Ascending aorta (tissue), 2 donors: ENCODE results near the gene TRPM3. TPM values are rescaled to one million over a fixed set of nuclear protein-coding genes. Genes with fewer than 3 reads are reported as not detected.

Experiments used
- DNase-seq, 2 donors: peaks; one replicate each; pipeline ENCODE4 v3.0.0-alpha.2; 2019; ENCODE audit warnings: low spot score in 2 of 2
- H3K27ac ChIP-seq, 2 donors: fragments of 200-600 bp; sonication (generic); one replicate each; pipeline ENCODE4 v1.5.1; 2016 to 2017; ENCODE audit warnings: mild to moderate bottlenecking in 1 of 2
- H3K27me3 ChIP-seq: fragments of 200-600 bp; sonication (generic); one replicate; pipeline ENCODE4 v1.5.1; 2017
- H3K36me3 ChIP-seq, 2 donors: fragments of 200-600 bp; sonication (generic); one replicate each; pipeline ENCODE4 v1.5.1; 2016
- H3K4me1 ChIP-seq, 2 donors: fragments of 200-600 bp; sonication (generic); one replicate each; pipeline ENCODE4 v1.5.1; 2016 to 2017; ENCODE audit warnings: mild to moderate bottlenecking in 1 of 2
- H3K4me3 ChIP-seq, 2 donors: fragments of 200-600 bp; sonication (generic); one replicate each; pipeline ENCODE4 v1.5.1; 2016 to 2017; ENCODE audit warnings: mild to moderate bottlenecking in 1 of 2
- H3K9me3 ChIP-seq, 2 donors: fragments of 200-600 bp; sonication (generic); one replicate each; pipeline ENCODE4 v1.5.1; 2016
- intact Hi-C: fragments of 100-400 bp; cut with DNase I; formaldehyde crosslinking; loops from one replicate; pipeline ENCODE4 v1.15.1; 2023
- total RNA-seq: library from RNA; depleted of rRNA; stranded (reverse); fragments of >200 nt; gene quantifications from one replicate; pipeline ENCODE4 v1.1.0, GENCODE V29; 2016
- TF ChIP-seq, protein P1 (sequence below), 3 experiments: fragments of 200-600 bp in 2 of 3; fragments of 450-650 bp in 1 of 3; sonication (generic) in 2 of 3; IDR thresholded peaks; one replicate each; pipeline ENCODE4 v1.5.1; 2016 to 2019; ENCODE audit warnings: antibody characterized with exemption in 3 of 3, mild to moderate bottlenecking in 1 of 3, moderate library complexity in 1 of 3

TRPM3 gene
- total RNA-seq, 1 donor from 2014 or later = 3.3 TPM

DNA sequence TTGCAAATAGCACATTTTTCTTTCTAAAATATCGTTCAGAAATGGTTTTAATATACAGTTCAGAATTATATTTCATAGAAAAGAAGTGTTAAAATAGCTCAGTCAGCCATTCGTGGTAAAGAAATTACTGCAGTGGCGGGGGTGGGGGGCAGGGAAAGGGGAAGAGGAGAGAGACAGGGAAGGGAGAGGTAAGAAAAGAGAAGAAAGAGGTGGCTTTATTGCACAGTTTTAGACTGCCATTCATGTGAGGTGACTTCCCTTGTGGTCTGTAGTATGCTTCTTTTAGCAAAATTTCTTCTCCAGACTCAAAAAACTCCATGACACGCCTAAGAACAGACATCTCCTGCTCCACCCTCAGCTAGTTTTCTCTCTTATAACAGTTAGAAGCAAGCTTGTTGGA is 259.6 kb downstream of the TRPM3 start:
- Histone ChIP-seq H3K4me1 (no peaks in the 10 kb centered on the region), H3K27ac (no peak overlapping the region), H3K36me3 (peaks cover 0 to 2% of the 10 kb centered on the region in 2 donors), H3K27me3 (no peaks in the 10 kb centered on the region), H3K4me3 (no peak overlapping the region), H3K9me3 (no peaks in the 10 kb centered on the region)
- TF ChIP-seq, protein P1, sequence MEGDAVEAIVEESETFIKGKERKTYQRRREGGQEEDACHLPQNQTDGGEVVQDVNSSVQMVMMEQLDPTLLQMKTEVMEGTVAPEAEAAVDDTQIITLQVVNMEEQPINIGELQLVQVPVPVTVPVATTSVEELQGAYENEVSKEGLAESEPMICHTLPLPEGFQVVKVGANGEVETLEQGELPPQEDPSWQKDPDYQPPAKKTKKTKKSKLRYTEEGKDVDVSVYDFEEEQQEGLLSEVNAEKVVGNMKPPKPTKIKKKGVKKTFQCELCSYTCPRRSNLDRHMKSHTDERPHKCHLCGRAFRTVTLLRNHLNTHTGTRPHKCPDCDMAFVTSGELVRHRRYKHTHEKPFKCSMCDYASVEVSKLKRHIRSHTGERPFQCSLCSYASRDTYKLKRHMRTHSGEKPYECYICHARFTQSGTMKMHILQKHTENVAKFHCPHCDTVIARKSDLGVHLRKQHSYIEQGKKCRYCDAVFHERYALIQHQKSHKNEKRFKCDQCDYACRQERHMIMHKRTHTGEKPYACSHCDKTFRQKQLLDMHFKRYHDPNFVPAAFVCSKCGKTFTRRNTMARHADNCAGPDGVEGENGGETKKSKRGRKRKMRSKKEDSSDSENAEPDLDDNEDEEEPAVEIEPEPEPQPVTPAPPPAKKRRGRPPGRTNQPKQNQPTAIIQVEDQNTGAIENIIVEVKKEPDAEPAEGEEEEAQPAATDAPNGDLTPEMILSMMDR (IDR thresholded peaks at IDR 0.05) = no peak
- intact Hi-C loops = no loop called here
- DNase-seq = no peak

DNA sequence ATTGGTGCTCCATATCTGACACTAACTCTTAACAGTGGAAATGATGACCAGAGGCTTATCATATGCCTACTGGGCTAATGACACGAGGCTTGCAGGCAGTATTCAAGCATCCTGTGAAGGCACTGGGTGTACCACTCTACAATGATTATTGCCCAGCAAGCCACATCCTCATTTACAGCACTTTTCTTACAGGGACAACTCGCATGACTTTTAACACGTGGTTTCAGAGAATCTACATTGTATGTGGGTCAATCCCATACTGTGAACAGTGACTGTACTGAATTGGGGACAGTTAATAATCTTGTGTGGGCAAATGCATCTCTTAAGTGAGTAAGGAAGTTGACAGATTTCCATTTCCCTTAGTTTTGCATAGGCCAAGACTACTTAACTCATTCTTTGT is 260.0 kb downstream of the TRPM3 start:
- no peak for DNase-seq
- TF ChIP-seq, protein P1 (IDR thresholded peaks at IDR 0.05) = no peak
- Histone ChIP-seq H3K27me3 (no peaks in the 10 kb centered on the region), H3K27ac (no peak overlapping the region), H3K4me1 (no peaks in the 10 kb centered on the region), H3K9me3 (no peaks in the 10 kb centered on the region), H3K36me3 (peaks cover 0 to 2% of the 10 kb centered on the region in 2 donors), H3K4me3 (no peak overlapping the region)
- intact Hi-C loops = no loop called here

DNA sequence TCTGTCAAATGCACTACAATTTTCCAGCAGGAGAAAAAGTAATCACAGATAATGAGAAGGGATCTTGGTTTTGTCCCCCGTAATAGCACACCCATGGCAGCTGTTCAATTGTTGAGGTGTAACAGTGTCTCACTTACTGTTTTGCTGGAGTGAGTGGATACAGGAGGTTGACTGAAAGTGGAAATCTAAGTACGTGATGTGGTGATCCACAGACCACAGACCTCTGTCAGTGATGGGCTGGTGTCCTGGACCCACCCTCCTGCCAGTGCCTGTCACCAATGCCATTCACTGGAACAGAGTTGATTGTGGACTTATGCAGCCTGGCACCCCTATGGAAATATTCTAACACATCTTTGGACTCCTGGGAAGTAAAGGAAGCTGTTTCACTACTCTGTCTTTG is 261.7 kb downstream of the TRPM3 start:
- no peaks in the 10 kb centered on the region for H3K9me3 ChIP-seq
- no peak overlapping the region for H3K27ac ChIP-seq
- intact Hi-C loops = no loop called here
- no peak for DNase-seq
- H3K4me3 ChIP-seq = no peak overlapping the region
- peaks cover 0 to 2% of the 10 kb centered on the region in 2 donors for H3K36me3 ChIP-seq
- TF ChIP-seq, protein P1 (IDR thresholded peaks at IDR 0.05) = no peak
- no peaks in the 10 kb centered on the region for H3K4me1 ChIP-seq
- no peaks in the 10 kb centered on the region for H3K27me3 ChIP-seq

DNA sequence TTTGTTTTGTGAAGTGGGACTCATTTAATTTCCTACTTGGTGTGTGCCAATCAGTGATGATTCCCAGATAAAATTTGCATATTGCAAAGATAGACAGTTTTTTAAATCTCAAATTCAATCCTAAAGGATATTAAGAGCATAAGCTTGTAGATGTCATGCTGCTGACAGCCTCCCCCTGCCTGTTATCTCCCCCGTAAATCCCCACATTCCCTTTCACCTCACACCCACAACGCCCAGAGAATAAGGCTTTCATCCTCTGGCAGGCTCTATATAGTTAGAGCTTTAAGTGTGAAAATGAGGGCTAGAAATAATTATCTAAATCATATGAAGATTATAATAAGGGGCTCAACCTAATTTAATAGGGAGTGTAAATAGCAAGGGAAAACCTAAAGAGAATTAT is 265.0 kb downstream of the TRPM3 start:
- Histone ChIP-seq H3K36me3 (no peaks in the 10 kb centered on the region), H3K4me3 (no peak overlapping the region), H3K27ac (no peak overlapping the region), H3K9me3 (no peaks in the 10 kb centered on the region), H3K27me3 (no peaks in the 10 kb centered on the region), H3K4me1 (no peaks in the 10 kb centered on the region)
- intact Hi-C loops = no loop called here
- no peak for DNase-seq
- TF ChIP-seq, protein P1 (IDR thresholded peaks at IDR 0.05) = no peak

DNA sequence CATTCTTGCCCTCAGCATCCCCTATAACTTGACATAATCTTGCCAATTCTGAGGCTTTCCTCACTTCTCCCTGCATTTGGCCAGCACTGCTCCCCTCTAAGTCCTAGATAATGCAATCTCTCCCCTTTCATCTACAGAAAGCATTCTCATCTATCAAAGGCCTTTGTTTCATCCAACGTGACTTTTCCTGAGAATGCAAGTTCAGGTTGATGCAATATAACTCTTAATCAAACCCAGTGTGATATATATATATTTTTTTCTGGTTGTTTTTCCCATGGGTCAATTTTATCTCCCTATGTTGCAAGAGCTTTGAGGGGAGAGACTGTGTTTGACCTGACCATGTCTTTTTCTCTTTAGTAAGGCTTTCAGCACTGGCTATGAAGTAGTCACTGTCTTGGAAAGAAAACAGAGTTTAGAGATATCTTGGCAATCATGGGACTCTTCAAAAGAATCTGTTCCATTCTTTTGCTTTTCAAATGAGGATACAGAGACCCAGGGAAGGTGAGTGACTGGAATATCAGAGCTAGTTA is 268.6 kb downstream of the TRPM3 start:
- H3K4me3 ChIP-seq = no peak overlapping the region
- TF ChIP-seq, protein P1 (IDR thresholded peaks at IDR 0.05) = no peak
- H3K9me3 ChIP-seq = peaks cover 0 to 6% of the 10 kb centered on the region in 2 donors
- H3K27me3 ChIP-seq = no peaks in the 10 kb centered on the region
- no peak overlapping the region for H3K27ac ChIP-seq
- no peaks in the 10 kb centered on the region for H3K36me3 ChIP-seq
- DNase-seq = no peak
- intact Hi-C loops = no loop called here
- H3K4me1 ChIP-seq = no peaks in the 10 kb centered on the region

DNA sequence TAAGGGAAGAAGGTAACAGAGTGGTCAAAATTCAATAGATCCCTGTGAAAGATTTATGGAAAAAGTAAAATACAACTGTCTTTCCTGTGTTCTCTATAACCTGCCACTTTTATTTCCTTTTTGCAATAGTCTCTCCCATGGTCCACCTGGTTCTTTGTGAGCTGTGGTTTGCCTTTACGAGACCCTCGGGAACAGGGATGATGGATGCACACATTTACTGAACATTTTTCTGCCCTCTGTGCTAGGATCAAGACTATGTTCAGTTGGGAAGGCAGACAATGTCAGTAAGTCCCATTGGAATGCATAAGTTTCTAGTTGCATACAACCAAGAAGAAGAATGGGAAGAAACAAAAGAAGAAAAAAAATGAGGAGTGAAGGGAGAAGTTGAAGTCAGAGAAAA is 281.2 kb downstream of the TRPM3 start:
- TF ChIP-seq, protein P1 (IDR thresholded peaks at IDR 0.05) = no peak
- H3K9me3 ChIP-seq = no peaks in the 10 kb centered on the region
- peaks cover 0 to 4% of the 10 kb centered on the region in 2 donors for H3K36me3 ChIP-seq
- no peaks in the 10 kb centered on the region for H3K27me3 ChIP-seq
- no peaks in the 10 kb centered on the region for H3K4me1 ChIP-seq
- no peak overlapping the region for H3K4me3 ChIP-seq
- intact Hi-C loops = no loop called here
- no peak overlapping the region for H3K27ac ChIP-seq
- no peak for DNase-seq
